Measurements from ENCODE around the gene GNAI2. TPM values are rescaled to one million over a fixed set of nuclear protein-coding genes. Genes with fewer than 3 reads are reported as not detected.
"Not testable (repeated sequence)": the region's sequence is repeated elsewhere in the genome, so short reads cannot be mapped to it uniquely, and the experiment has no call there.

The GNAI2 gene
- total RNA-seq, 1 donor from 2014 or later: 92.0 TPM

GRCh38 chr3:50264964-50265485 is 29.0 kb downstream of the GNAI2 start:
- ATAC-seq: peak; percentile 12

- no peak for ATAC-seq
These were observed 29.6 kb downstream of the GNAI2 start for GRCh38 chr3:50265571-50265970.

GRCh38 chr3:50266017-50266416 is 30.0 kb downstream of the GNAI2 start:
- no peak for ATAC-seq

GRCh38 chr3:50266836-50267235 is 30.8 kb downstream of the GNAI2 start:
- no peak for ATAC-seq

DNA sequence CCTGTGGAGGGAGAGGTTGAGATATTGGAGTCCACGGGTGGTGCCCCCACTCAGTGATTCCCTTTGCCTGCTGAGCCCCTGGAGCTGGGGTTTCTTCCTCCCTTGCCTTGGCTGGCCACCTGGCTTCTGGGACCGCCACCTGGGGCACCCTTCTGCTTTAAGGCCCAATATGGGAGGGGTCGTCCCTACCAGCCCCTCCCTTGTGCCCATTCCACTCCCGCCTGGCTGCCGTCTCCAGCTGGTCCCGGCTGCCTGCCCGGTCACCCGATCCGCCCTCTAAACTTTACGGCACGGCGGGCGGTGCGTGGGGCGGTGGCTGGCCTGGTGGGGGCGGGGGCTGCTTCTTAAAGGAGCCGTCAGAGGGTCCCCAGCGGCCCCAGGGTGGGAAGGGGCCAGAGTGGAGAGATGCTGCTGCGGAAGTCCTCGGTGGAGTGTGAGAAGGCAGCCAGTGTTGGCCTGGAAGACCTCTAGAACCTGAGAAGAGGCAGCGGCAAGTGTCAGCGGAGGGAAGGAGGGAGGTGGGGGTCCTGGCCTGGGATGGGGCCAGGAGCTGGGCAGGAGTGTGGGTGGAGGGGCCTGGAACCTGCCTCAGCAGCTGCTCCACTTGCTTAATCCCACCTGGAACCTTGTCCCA is 31.4 kb downstream of the GNAI2 start:
- ATAC-seq: peak; percentile 4

- no peak for ATAC-seq
These were observed 32.3 kb downstream of the GNAI2 start for GRCh38 chr3:50268276-50268675.

- ATAC-seq: peak; percentile 66
These were observed 32.9 kb downstream of the GNAI2 start, which contains the start of gene SEMA3B for GRCh38 chr3:50268703-50269451. Gene SEMA3B, plus strand, starts transcription at chr3:50269147. Its CDS starts 94 bp downstream, at chr3:50269241.

DNA sequence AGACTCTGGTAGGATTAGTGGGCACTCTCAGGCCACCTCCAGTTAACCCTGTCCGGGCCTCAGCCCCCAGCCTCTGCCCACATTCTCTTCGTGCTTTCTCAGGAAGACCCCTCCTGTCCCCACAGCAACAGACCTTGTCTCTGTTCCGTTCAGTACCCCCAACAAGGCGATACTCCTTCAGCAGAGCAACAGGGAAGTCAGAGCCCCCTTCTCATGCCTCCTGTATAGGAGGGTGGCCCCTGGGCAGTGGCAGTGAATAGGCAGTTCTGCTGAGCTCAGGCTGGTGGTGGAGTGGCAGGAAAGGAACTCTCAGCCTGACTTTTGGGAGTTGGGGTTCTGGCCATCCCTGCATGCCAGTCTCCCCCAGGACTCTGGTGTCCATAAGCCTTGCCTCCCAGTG is 33.5 kb downstream of the GNAI2 start:
- no peak for ATAC-seq

GRCh38 chr3:50269977-50270413 is 34.0 kb downstream of the GNAI2 start:
- peak; percentile 14 for ATAC-seq

- no peak for ATAC-seq
These were observed 34.6 kb downstream of the GNAI2 start for GRCh38 chr3:50270422-50271224.

- ATAC-seq: no peak
These were observed 35.4 kb downstream of the GNAI2 start for GRCh38 chr3:50271314-50271936.

DNA sequence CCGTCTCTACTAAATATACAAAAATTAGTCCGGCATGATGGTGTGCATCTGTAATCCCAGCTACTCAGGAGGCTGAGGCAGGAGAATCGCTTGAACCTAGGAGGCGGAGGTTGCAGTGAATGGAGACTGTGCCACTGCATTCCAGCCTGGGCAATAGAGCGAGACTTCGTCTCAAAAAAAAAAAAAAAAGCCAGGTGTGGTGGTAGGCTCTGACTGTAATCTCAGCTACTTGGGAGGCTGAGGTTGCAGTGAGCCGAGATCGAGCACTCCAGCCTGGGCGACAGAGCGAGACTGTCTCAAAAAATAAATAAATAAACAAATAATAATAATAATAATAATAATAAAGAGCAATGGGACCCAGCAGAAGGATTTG is 36.5 kb downstream of the GNAI2 start:
- not testable (repeated sequence) for ATAC-seq

DNA sequence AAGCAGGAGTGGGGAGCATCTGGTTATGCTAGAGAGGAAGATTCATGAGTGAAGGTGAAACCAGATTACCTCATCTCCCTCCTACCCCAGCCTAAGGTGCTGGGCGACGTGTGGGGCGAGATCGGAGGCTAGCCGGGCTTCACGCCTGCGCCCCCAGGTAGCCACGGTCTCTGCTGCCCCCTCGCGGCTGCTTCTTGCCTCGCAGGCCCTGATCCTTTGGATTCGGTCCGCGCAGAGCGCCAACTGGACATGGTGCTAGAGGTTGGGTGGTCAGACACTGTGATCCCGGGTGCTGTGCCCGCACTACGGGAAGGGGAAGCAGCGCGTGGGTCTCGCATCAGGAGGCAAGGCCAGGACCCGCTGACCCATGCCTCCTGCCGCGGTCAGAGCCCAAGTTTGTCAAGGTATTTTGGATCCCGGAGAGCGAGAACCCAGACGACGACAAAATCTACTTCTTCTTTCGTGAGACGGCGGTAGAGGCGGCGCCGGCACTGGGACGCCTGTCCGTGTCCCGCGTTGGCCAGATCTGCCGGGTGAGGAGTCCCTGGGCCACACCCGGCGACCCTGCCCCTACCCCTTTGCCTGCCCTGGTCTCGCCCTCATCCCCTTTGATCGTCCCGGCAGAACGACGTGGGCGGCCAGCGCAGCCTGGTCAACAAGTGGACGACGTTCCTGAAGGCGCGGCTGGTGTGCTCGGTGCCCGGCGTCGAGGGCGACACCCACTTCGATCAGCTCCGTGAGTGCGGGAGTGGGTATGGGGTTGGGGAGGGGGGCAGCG is 37.1 kb downstream of the GNAI2 start:
- peak; percentile 70 for ATAC-seq

DNA sequence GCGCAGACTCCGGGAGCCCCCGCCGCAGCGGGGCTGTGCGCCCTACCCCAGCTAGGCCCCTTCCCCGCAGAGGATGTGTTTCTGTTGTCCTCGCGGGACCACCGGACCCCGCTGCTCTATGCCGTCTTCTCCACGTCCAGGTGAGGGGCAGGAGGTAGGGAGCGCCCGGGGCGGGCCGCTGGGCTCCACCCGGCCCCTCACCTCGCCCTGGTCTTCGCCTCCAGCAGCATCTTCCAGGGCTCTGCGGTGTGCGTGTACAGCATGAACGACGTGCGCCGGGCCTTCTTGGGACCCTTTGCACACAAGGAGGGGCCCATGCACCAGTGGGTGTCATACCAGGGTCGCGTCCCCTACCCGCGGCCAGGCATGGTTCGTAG is 37.7 kb downstream of the GNAI2 start:
- no peak for ATAC-seq

DNA sequence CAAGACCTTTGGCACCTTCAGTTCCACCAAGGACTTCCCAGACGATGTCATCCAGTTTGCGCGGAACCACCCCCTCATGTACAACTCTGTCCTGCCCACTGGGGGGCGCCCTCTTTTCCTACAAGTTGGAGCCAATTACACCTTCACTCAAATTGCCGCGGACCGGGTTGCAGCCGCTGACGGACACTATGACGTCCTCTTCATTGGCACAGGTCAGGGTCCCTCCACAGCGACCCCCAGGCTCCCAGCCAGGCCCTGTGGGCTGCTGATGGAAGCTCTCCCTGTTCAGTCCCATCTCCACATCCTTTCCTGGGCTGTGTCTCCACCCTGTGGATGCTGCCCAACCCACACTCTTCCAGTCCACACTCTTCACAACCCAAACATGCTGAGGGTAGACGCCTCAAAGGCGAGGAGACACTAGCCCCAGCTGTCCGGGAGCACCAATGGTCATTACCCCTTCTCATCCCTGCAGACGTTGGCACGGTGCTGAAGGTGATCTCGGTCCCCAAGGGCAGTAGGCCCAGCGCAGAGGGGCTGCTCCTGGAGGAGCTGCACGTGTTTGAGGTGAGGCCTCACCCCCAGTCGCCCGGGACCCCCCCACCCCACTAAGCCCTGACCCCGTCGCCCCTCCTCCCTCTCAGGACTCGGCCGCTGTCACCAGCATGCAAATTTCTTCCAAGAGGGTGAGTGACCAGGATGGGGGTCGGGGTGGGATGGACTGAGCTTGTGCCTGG is 38.5 kb downstream of the GNAI2 start:
- ATAC-seq: peak; percentile 37

- ATAC-seq: no peak
These were observed 39.4 kb downstream of the GNAI2 start for GRCh38 chr3:50275141-50275995.

GRCh38 chr3:50275996-50276761 is 40.2 kb downstream of the GNAI2 start:
- no peak for ATAC-seq

DNA sequence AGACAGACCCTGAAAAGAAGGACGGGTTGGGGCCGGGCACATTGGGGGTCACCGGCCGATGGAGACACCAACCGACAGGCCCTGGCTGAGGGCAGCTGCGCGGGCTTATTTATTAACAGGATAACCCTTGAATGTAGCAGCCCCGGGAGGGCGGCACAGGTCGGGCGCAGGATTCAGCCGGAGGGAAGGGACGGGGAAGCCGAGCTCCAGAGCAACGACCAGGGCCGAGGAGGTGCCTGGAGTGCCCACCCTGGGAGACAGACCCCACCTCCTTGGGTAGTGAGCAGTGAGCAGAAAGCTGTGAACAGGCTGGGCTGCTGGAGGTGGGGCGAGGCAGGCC is 40.7 kb downstream of the GNAI2 start:
- ATAC-seq: no peak

GRCh38 chr3:50278123-50278879 is 42.3 kb downstream of the GNAI2 start:
- no peak for ATAC-seq
